ENCODE measurements around the gene HRAS.
"Not testable (repeated sequence)": the region's sequence is repeated elsewhere in the genome, so short reads cannot be mapped to it uniquely, and the experiment has no call there.

The HRAS gene

DNA sequence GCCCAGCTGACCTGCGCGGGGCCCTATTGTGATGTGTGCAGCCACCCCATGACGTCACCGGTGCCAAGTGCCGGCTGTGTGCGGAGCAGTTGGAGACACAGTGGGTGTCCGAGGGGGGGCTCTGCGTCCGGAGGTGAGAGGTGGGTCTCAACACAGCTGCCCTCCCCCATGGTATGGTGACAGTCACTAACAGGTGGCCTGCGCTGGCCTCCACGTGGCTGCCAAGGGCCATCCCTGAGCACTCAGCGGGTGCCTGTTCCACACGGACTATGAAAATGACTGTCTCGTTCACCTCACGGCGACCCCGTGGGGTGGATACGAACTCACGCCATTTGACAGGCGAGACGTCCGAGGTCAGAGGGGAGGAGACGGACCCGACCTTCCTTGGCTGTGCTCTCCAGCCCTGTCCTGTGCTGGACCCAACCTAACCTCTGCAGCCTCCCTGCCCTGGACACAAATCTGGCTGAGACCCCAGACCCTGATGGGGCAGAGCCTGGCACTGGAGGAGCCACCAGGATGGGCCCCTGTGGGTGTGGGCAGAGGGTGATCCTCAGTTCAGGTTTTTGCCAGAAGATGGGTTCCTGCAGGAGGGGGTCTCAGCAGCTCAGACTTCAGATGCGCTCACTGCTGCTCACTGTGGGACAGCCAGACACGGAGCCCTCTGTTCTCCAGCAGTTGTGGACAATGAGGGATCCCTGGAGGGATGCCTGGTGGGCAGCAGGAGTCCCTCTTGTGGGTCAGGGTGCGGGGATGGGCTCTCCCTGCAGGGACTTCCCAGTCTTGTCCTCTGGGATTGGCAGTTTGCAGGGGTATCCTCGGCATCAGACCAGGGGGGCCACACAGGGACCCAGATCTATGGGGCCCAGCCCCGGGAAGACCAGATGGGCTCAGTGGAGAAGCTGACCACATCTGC is 6.3 kb downstream of the HRAS start:
- Histone ChIP-seq H3K9ac (ENCODE audit: insufficient read length) (no peak overlapping the region), H3K9me3 (ENCODE audit: low read depth, low read length) (no peaks in the 10 kb centered on the region), H3K36me3 (ENCODE audit: insufficient read depth, low read length) (peaks cover 16% of the 10 kb centered on the region; the same call in 1 of the 2 replicates), H3K4me3 (no peak overlapping the region), H3K27ac (no peak overlapping the region)
- TF ChIP-seq POLR2AphosphoS5 (IDR thresholded peaks at IDR 0.05; ENCODE audit: borderline replicate concordance, low read depth, low read length) = no peak
- TF ChIP-seq FOXP2 (optimal IDR thresholded peaks at IDR 0.05; ENCODE audit: control extremely low read depth, extremely low read length, insufficient read depth) = no peak
- no peak for TF ChIP-seq EZH2 (IDR thresholded peaks at IDR 0.05)
- DNase-seq (ENCODE audit: low read depth, low spot score) = no peak

DNA sequence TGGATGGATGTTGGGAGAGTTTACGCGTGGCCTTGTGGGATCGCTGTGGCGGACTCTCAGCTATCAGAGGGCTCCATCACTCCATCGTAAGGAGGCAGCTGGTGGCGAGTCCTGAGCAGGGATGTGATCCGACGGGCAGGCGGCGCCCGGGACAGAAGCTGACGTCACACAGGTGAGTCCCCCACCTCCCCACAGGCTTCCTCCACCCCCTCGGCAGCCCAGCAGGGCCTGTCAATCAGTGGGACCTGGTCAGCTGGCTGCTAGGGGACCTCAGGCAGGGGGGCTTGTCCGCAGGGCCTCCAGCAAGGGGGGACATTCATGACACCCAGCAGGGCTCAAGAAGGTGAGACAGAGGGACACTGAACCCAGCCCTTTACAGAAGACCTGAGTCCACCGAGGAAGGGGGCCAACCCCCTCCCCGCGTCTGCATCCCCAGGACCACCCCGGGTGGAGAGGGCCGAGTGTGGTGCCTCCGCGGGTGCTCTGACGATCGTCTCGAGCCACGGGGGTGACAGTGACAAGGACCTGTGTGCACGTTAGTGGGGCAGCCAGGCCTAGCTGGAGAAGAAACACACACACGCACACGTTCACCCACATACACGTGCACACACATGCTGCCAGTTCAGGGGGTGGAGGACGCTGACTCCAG is 7.1 kb downstream of the HRAS start:
- H3K9ac ChIP-seq (ENCODE audit: insufficient read length) = no peak overlapping the region
- H3K36me3 ChIP-seq (ENCODE audit: insufficient read depth, low read length) = peaks cover 11% of the 10 kb centered on the region; the same call in 1 of the 2 replicates
- no peak for DNase-seq (ENCODE audit: low read depth, low spot score)

GRCh38 chr11:526192-526591 is 9.2 kb downstream of the HRAS start:
- Histone ChIP-seq H3K36me3 (ENCODE audit: insufficient read depth, low read length) (no peaks in the 10 kb centered on the region; the same call in 1 of the 2 replicates), H3K4me3 (no peak overlapping the region), H3K9me3 (ENCODE audit: low read depth, low read length) (no peaks in the 10 kb centered on the region), H3K9ac (ENCODE audit: insufficient read length) (no peak overlapping the region), H3K27ac (no peak overlapping the region)
- no peak for DNase-seq (ENCODE audit: low read depth, low spot score)
- TF ChIP-seq EZH2 (IDR thresholded peaks at IDR 0.05) (no peak), FOXP2 (optimal IDR thresholded peaks at IDR 0.05; ENCODE audit: control extremely low read depth, extremely low read length, insufficient read depth) (no peak), POLR2AphosphoS5 (IDR thresholded peaks at IDR 0.05; ENCODE audit: borderline replicate concordance, low read depth, low read length) (no peak)

More for the DNA sequence above, 7.1 kb downstream of the HRAS start:
- H3K4me3 ChIP-seq = no peak overlapping the region
- no peak overlapping the region for H3K27ac ChIP-seq
- H3K9me3 ChIP-seq (ENCODE audit: low read depth, low read length) = no peaks in the 10 kb centered on the region
- no peak for TF ChIP-seq POLR2AphosphoS5 (IDR thresholded peaks at IDR 0.05; ENCODE audit: borderline replicate concordance, low read depth, low read length)
- TF ChIP-seq FOXP2 (optimal IDR thresholded peaks at IDR 0.05; ENCODE audit: control extremely low read depth, extremely low read length, insufficient read depth) = no peak
- TF ChIP-seq EZH2 (IDR thresholded peaks at IDR 0.05) = no peak

DNA sequence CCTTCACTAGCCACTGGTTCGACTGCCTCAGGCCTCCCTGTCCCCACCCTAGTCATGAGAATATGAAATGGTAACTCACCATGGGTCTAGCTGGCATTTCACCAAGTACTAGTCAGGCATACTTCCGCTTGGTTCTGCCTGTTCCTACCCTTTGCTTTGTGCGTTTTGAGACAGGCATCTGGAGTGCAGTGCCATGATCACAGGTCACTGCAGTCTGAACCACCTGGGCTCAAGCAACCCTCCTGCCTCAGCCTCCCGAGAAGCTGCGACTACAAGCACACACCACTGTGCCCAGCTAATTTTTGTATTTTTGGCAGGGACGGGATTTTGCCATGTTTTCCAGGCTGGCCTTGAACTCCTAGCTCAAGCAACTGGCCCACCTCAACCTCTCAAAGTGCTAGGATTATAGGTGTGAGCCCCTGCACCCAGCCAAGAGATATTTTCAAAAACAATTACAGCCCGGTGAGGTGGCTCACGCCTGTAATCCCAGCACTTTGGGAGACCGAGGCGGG is 14.1 kb downstream of the HRAS start:
- DNase-seq (ENCODE audit: low read depth, low spot score) = no peak
- TF ChIP-seq FOXP2 (optimal IDR thresholded peaks at IDR 0.05; ENCODE audit: control extremely low read depth, extremely low read length, insufficient read depth) = no peak
- TF ChIP-seq POLR2AphosphoS5 (IDR thresholded peaks at IDR 0.05; ENCODE audit: borderline replicate concordance, low read depth, low read length) = no peak
- TF ChIP-seq EZH2 (IDR thresholded peaks at IDR 0.05) = no peak
- no peaks in the 10 kb centered on the region for H3K36me3 ChIP-seq (ENCODE audit: insufficient read depth, low read length)

DNA sequence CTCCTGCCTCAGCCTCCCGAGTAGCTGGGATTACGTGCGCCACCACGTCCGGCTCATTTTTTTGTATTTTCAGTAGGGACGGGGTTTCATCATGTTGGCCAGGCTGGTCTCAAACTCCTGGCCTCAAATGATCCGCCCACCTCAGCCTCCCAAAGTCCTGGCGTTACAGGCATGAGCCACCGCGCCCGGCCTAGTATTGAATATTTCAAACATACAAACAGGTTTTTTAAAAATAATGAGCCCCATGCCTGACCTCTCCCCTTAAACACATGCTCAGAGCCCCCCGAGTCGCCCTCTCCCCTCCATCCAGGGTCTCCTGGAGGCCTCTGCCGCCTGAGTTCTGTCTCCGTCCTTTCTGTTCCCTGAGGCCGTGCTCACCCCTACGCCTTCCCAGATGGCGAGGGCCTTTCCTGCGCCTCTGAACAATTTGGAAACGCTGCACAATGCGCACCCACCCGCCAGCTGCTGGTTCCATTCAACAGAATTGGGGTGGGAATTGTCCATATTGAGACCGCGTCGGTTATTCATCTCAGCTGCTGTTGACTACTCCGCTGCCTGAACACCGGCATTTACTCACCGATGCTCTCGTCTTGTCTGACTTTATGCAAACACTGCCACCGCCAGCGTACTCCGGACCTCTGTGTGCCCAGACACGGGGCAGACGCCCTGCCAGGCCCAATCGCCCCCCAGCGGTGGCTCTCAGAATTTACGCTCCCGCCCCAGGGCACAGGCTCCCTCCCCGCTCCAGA is 14.8 kb downstream of the HRAS start:
- H3K27ac ChIP-seq = no peak overlapping the region
- H3K4me3 ChIP-seq = no peak overlapping the region
- H3K9me3 ChIP-seq (ENCODE audit: low read depth, low read length) = no peaks in the 10 kb centered on the region
- DNase-seq (ENCODE audit: low read depth, low spot score) = no peak
- no peak overlapping the region for H3K9ac ChIP-seq (ENCODE audit: insufficient read length)
- no peaks in the 10 kb centered on the region for H3K36me3 ChIP-seq (ENCODE audit: insufficient read depth, low read length)
- TF ChIP-seq FOXP2 (optimal IDR thresholded peaks at IDR 0.05; ENCODE audit: control extremely low read depth, extremely low read length, insufficient read depth) (no peak), POLR2AphosphoS5 (IDR thresholded peaks at IDR 0.05; ENCODE audit: borderline replicate concordance, low read depth, low read length) (no peak), EZH2 (IDR thresholded peaks at IDR 0.05) (no peak)

More for the DNA sequence above, 14.1 kb downstream of the HRAS start:
- H3K4me3 ChIP-seq = no peak overlapping the region
- H3K27ac ChIP-seq = no peak overlapping the region
- H3K9me3 ChIP-seq (ENCODE audit: low read depth, low read length) = no peaks in the 10 kb centered on the region
- H3K9ac ChIP-seq (ENCODE audit: insufficient read length) = no peak overlapping the region

- Histone ChIP-seq H3K9ac (ENCODE audit: insufficient read length) (peak overlapping the region; percentile 57), H3K36me3 (ENCODE audit: insufficient read depth, low read length) (no peaks in the 10 kb centered on the region), H3K4me3 (peak overlapping the region; percentile 78), H3K27ac (no peak overlapping the region), H3K9me3 (ENCODE audit: low read depth, low read length) (no peaks in the 10 kb centered on the region)
- DNase-seq (ENCODE audit: low read depth, low spot score) = no peak
- TF ChIP-seq EZH2 (IDR thresholded peaks at IDR 0.05) (no peak), POLR2AphosphoS5 (IDR thresholded peaks at IDR 0.05; ENCODE audit: borderline replicate concordance, low read depth, low read length) (peak; percentile 63; the same call in 1 of the 2 replicates)
Measured at GRCh38 chr11:518463-519202, 16.7 kb downstream of the HRAS start.

DNA sequence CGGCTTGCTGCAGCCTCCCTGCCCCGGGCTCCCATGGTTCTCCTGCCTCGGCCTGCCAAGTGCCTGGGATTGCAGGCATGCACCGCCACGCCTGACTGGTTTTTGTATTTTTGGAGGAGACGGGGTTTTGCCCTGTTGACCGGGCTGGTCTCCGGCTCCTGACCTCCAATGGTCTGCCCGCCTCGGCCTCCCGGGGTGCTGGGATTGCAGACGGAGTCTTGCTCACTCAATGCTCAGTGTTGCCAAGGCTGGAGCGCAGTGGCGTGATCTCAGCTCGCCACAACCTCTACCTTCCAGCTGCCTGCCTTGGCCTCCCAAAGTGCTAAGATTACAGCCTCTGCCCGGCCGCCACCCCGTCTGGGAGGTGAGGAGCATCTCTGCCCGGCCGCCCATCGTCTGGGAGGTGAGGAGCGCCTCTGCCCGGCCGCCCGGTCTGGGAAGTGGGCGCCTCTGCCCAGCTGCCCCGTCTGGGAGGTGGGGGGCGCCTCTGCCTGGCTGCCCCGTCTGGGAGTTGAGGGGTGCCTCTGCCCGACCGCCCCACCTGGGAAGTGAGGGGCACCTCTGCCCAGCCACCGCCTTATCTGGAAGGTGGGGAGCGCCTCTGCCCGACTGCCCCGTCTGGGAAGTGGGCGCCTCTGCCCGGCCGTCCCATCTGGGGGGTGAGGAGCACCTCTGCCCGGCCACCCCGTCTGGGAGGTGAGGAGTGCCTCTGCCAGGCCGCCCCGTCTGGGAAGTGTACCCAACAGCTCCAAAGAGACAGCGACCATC is 18.3 kb downstream of the HRAS start:
- not testable (repeated sequence) for H3K4me3 ChIP-seq; H3K9me3 ChIP-seq (ENCODE audit: low read depth, low read length); H3K36me3 ChIP-seq (ENCODE audit: insufficient read depth, low read length); H3K9ac ChIP-seq (ENCODE audit: insufficient read length); H3K27ac ChIP-seq; DNase-seq (ENCODE audit: low read depth, low spot score)
